Left forelimb (tissue), 1 donor: ENCODE data around the gene PRM1.

ENCODE experiments used
- DNase-seq: peaks from one replicate; pipeline ENCODE4 v3.0.0-alpha.2; 2018; ENCODE audit warnings: low spot score

Gene PRM1, protein sequence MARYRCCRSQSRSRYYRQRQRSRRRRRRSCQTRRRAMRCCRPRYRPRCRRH

DNA sequence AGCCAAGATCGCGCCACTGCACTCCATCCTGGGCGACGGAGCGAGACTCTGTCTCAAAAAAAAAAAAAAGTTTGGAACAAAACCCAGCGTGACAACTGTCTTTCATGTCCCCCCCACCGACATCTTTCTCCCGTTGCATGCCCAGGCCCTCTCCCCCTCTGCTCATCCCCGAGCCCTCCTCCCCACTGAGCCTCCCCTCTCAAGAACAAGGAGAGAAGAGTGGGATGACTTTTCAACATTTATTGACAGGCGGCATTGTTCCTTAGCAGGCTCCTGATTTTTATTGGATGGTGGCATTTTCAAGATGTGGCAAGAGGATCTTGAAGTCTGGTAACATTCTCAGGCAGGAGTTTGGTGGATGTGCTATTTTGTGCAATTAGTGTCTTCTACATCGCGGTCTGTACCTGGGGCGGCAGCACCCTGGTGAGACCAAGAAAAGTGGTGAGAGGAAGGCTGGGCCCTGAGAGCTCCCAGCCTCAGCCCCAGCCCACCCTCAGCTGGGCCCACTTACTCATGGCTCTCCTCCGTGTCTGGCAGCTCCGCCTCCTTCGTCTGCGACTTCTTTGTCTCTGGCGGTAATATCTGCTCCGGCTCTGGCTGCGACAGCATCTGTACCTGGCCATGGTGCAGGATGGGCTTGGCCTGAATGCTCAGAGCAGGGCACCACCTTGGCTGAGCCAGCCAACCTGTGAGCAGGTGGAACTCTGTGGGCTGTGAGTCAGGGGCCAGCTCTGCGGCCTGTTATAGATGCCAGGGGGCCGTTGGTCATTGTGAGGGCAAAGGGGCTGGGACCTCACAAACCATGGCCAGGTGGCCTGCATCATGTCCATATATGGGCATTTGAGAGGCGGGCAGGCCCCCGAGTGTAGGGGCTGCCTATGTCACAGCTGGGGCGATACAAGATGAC lies at the start of gene PRM1:
Gene PRM1, minus strand, starts transcription at position 715 of the 907 bp plus-strand sequence. Its CDS starts 92 bp downstream, at position 623.
- no peak for DNase-seq

DNA sequence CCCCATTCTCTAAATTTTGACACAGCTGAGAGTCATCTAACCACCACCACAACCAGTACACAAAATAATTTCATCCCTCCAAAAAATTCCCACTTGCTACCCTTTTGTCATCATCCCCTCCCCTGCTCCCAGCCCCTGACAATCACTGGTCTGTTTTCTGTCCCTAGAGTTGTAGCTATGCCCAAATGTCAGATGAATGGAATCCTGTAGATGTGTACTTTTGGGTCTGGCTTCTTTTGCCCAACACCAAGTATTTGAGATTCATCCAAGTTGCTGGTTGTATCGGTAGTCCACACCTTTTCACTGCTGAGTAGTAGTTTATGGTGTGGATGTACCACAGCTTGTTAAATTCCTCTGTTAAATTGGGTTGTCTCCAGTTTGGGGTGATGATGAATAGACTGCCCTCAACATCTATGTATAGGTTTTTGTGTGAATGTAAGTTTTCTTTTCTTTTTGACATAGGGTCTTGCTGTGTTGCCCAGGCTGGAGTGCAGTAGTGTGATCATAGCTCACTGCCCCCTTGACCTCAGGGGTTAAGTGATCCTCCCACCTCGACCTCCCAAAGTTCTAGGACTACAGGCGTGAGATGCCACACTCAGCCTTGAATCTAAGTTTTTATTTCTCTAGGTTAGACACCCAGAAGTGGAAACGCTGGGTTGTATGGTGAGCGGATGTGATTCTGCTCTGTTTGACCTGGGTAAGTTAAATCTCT lies 49.6 kb upstream of the PRM1 start:
- no peak for DNase-seq

GRCh38 chr16:11329891-11330290 lies 48.8 kb upstream of the PRM1 start:
- no peak for DNase-seq

- DNase-seq: no peak
Measured at GRCh38 chr16:11329071-11329491, 48.0 kb upstream of the PRM1 start.

DNA sequence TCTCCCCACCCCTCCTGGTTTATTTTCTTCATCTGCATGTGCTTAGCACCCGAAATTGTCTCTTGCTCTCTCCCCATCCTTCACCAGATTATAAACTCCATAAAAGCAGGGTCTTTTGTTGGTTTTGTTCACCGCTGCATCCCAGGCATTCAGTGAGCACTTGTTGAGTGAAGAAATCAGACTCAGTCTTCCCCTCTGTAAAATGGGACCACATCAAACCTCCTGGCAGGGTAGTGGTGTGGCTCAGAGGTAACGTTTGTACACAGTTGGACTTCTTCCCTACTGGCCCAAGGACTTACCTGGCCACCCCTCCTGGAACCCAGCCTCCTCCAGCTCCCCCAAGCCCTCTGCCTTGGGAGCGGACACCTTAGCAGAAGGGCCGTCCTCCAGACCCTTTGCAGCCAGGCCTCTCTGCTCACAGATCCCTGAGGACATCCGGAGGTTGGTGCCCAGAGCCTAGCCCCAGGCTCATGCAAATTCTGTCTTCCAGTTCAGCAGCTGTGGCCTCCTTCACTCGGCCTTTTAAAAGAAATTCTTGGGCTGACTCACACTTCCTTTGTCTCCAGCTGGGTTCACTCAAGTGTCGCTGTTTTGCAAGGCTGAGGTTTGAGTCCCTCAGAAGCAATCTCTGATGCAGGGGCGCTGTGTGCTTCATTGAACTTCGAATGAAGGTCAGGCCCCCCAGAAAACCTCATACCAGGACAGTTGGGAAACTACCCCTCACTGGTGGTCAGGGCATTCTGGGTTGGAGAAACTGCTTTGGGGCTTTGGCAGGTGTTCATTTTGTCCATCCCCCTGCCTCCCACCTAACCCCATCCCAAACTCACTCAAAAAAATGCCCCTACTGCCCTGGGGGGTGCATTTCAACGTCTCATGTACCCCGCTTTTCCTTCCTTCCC lies 47.3 kb upstream of the PRM1 start:
- no peak for DNase-seq

DNA sequence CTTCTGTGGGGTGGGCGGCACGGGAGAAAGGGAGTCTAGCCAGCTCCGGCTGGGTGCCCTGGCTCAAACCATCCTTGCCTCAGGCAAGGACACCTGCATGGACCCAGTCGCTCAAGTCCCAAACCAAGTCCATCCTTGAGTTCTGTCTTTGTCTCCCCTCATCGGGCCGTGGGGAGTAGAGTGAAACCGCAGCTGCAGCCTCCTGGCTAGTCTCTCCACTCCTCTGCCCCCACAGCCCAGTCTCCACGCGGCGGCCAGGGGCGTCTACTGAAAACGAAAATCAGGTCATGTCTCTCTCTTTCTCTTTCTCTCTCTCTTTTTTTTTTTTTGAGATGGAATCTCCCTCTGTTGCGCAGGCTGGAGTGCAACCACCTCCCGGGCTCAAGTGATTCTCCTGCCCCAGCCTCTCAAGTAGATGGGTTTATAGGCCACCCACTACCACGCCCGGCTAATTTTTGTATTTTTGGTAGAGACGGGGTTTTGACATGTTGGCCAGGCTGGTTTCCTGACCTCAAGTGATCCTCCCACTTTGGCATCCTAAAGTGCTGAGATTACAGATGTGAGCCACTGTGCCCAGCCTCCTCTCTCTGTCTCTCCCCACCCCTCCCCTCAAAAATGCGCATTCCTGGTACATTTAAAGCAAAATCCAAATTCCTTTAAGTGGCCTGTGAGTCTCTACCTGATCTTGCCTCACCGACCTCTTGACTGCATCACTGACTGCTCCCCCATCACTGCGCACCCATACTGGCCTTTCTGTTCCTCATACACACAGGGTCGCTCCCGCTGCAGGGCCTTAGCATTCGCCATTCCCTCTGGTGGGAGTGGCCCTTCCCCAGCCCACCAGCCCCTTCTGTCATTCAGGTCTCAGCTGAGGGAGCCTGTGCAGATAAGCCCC lies 46.4 kb upstream of the PRM1 start:
- no peak for DNase-seq

DNA sequence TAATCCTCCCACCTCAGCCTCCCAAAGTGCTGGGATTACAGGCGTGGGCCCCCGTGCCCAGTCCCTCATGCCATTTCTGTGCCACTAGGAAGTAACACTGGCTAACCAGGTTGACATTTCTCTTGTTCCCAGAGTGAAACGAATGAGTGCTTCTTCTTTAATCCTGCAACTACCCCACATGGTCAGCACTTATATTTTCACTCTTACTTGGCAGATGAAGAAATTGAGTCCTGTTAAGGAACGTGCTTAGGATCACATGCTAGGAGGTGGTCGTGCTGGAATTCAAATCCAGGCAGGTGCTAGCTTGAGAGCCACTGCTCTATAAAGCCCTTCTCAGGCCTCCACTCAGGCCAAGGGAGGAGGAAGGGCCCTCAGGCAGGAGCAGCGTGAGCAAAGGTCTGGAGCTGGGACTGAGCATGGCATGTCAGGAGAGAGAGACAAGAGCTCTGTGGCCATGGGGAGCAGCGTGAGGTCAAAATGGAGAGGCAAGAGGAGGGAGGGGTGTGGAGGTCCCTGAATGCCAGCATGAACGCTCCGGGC lies 45.7 kb upstream of the PRM1 start:
- DNase-seq: no peak

- DNase-seq: no peak
Measured at GRCh38 chr16:11326084-11326736, 45.1 kb upstream of the PRM1 start.

DNA sequence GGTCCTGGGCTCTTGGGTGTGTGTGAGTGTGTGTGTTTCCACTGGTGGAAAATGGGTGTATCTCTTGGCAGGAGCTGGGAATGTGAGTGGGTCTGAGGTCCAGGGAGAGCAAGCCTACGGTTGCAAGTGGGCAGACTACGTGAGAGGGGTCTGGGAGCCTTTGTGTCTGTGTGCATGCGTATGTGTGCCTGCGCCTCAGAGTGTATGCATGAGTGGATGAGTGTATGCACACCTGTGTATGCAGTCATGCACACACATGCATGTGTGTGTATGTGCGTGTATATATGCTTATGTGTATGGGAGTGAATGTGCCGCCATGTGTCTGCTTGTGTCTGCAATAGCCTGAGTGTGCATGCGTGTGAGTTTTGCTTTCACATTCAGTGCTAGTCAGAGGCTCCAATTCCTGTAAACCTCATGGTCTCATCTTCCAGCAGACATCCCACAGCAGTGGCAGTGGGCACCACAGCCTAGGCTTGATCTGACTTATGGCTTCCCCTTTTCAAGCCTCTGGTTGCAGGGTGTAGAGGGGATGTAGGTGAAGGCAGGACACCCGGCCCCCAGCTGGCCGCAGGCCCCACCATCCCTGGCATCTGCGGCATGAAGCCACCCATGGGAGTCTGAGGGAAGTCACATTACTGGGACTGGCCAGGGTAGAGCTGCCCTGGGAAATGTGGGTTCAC lies 44.4 kb upstream of the PRM1 start:
- DNase-seq: no peak

- DNase-seq: no peak
Measured at GRCh38 chr16:11323551-11324336, 42.6 kb upstream of the PRM1 start.

GRCh38 chr16:11322823-11323222 lies 41.7 kb upstream of the PRM1 start:
- no peak for DNase-seq

GRCh38 chr16:11321662-11322061 lies 40.5 kb upstream of the PRM1 start:
- DNase-seq: no peak

- no peak for DNase-seq
Measured at GRCh38 chr16:11320170-11320569, 39.0 kb upstream of the PRM1 start.

DNA sequence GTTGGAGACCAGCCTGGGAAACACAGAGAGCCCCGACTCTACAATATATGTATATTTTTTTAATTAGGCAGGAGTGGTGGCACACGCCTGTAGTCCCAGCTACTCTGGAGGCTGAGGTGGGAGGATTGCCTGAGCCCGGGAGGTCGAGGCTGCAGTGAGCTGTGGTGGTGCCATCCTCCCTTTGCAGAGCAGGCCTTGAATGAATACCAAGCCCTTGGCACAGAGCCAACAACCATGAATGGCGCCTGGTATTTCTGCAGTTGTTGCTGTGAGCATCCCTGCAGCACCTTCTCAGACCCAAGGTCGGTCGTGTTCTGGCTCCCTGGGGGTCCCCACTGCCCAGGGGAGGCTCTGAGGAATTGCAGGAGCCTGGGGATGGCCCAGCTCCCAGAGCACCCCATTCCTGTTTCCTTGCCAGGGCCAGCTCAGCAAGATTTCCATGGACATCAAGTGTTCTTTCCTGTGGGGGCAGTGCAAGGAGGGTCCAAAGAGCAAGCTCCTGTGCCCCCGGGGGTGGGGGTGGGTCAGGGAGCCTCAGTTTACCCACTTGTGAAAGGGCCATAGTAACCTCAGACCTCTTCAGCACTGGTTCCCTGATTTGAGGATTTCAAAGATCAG lies 38.5 kb upstream of the PRM1 start:
- no peak for DNase-seq

DNA sequence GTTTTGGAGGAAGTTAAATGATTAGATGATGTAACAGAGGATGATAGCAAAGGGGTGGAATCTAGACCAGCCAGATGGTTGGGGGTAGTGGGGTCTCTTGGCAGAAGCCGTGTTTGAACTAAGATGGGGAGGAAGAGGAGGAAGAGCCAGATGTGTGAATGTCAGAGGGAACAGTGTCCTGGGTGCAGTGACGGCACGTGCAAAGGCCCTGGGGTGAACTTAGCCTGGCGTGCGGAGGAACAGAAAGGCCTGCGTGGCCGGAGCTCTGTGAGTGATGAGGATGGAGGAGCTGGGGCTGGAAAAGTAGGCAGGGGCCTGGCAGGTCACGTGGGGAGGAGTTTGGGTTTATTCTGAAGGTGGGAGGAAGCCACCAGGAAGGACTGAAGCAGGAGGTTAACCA lies 37.7 kb upstream of the PRM1 start:
- no peak for DNase-seq

DNA sequence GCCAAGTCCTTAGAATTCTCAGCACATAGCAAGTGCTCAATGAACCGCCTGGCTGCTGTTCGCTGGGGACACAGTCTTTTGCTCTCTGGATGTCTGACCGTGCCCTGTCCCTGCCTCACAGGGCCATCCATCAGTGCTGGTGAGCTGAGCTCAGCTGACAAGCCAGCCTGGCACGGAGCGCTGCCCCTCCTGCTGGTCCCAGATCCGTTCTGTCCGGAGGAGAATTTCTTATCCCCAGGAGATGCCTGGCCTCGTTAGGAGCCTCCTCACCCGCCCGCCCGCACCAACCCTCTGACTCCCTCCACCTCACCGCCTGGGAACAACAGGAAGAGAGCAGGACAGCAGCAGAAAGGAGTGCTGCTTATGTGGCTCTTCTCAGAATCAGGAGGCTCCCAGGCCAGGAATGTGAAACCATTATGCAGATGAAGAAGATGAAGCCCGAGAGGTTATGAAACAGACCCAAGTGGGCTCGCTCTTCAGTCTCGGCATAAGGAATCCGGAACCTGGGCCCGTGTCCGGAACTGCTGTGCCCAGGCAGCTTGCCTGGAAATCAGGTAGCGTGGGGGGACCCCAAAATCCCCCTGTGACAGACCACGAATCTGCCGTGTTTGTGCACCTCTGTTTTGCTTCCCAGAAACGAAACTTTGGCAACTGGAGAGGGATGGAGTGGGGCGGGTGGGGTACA lies 35.3 kb upstream of the PRM1 start:
- DNase-seq: no peak

DNA sequence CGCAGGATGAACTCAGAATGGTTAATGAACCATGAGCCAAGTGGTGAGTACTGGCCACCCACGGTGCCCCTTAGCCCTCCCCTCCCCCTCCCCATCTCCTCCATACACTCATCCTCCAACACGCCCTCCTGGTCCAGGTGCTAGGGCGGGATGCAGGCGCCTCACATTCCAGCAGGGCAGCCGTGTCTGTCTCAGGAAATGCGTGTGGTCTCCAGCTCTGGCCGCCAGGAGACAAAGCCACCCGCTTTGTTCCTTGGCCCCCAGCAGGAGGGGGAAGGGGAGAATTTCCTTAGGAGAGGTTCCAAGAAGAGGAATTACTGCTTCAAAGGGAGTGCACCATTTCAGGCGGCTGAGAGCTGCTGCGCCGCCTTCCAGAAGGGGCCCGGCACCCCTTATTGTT lies 34.4 kb upstream of the PRM1 start:
- DNase-seq: no peak
